IPS DF 6.9 (cell line): ENCODE results near the gene DCP2.

ENCODE experiments used
- DNase-seq: peaks from one replicate; pipeline ENCODE4 v3.0.0-alpha.2; 2013; ENCODE audit warnings: low read depth, low spot score
- H3K27ac ChIP-seq: one replicate; pipeline ENCODE4 v1.5.1; 2013; ENCODE audit warnings: low read length, control low read depth
- H3K27me3 ChIP-seq: 2 replicates; pipeline ENCODE4 v1.6.1; 2013; ENCODE audit warnings: mild to moderate bottlenecking, low read length; ENCODE audit not compliant: control insufficient read depth, insufficient read depth
- H3K36me3 ChIP-seq: 2 replicates; pipeline ENCODE4 v1.6.1; 2013; ENCODE audit warnings: low read length; ENCODE audit not compliant: control insufficient read depth, insufficient read depth
- H3K4me1 ChIP-seq: 2 replicates; pipeline ENCODE4 v1.6.1; 2013; ENCODE audit warnings: low read length; ENCODE audit not compliant: control insufficient read depth, insufficient read depth
- H3K4me3 ChIP-seq: 2 replicates; pipeline ENCODE4 v1.5.1; 2013; ENCODE audit warnings: mild to moderate bottlenecking, low read length
- H3K9me3 ChIP-seq: 2 replicates; pipeline ENCODE4 v1.6.1; 2013; ENCODE audit warnings: low read length, inconsistent platforms; ENCODE audit not compliant: control insufficient read depth, insufficient read depth
- WGBS: extraction: QIAGEN DNeasy Blood & Tissue Kit; methylation state at CpG from one replicate; pipeline ENCODE4 v1.1.7; 2013; ENCODE audit warnings: mixed read lengths, missing lambda C conversion rate; ENCODE audit not compliant: insufficient read length, insufficient coverage; 5-methylcytosine and 5-hydroxymethylcytosine counted together

DCP2 gene

GRCh38 chr5:113064806-113065205 lies 88.2 kb downstream of the DCP2 start:
- Histone ChIP-seq H3K36me3 (peaks cover 7% of the 10 kb centered on the region), H3K27me3 (no peaks in the 10 kb centered on the region), H3K4me3 (no peak overlapping the region), H3K9me3 (no peaks in the 10 kb centered on the region), H3K4me1 (peaks cover 2% of the 10 kb centered on the region), H3K27ac (no peak overlapping the region)
- no peak for DNase-seq
- no CpG with 5 or more reads among the region's 1 CpG for WGBS

GRCh38 chr5:113065626-113066025 lies 89.0 kb downstream of the DCP2 start:
- no peak for DNase-seq
- Histone ChIP-seq H3K4me3 (no peak overlapping the region), H3K27ac (no peak overlapping the region), H3K36me3 (peaks cover 7% of the 10 kb centered on the region), H3K27me3 (no peaks in the 10 kb centered on the region), H3K9me3 (no peaks in the 10 kb centered on the region), H3K4me1 (peaks cover 4% of the 10 kb centered on the region)
- no CpG with 5 or more reads among the region's 2 CpGs for WGBS

GRCh38 chr5:113067635-113068344 lies 91.2 kb downstream of the DCP2 start:
- Histone ChIP-seq H3K9me3 (no peaks in the 10 kb centered on the region), H3K4me3 (no peak overlapping the region), H3K27ac (no peak overlapping the region), H3K36me3 (peaks cover 7% of the 10 kb centered on the region), H3K27me3 (no peaks in the 10 kb centered on the region), H3K4me1 (peaks cover 8% of the 10 kb centered on the region; the same call in 1 of the 2 replicates)
- no peak for DNase-seq
- no CpG with 5 or more reads among the region's 19 CpGs for WGBS

GRCh38 chr5:113068559-113068958 lies 92.0 kb downstream of the DCP2 start:
- no peak for DNase-seq
- no peak overlapping the region for H3K4me3 ChIP-seq
- no peaks in the 10 kb centered on the region for H3K27me3 ChIP-seq
- WGBS, result no CpG with 5 or more reads among the region's 2 CpGs
- peaks cover 4% of the 10 kb centered on the region; the same call in 1 of the 2 replicates for H3K36me3 ChIP-seq
- no peak overlapping the region for H3K27ac ChIP-seq
- no peaks in the 10 kb centered on the region for H3K9me3 ChIP-seq
- H3K4me1 ChIP-seq, result peaks cover 10% of the 10 kb centered on the region; the same call in 1 of the 2 replicates
